SK-N-SH treated with all-trans-retinoic acid at 6 μM for 48 hours (cell line): ENCODE data around the gene ESYT2.
A peak's percentile ranks its signal among the peaks of the same experiment; 100 is the strongest.

Experiments used
- ATAC-seq: fragments of 200-7000 bp; cut with Tn5 transposase; 3 replicates; pipeline ENCODE4 v1.9.1; 2020; ENCODE audit warnings: mild to moderate bottlenecking, moderate library complexity
- ARNTL ChIP-seq: fragments of 450-650 bp; formaldehyde crosslinking; IDR thresholded peaks from 2 replicates; pipeline ENCODE4 v1.5.0; 2020; ENCODE audit warnings: low read depth, mild to moderate bottlenecking, moderate library complexity, borderline replicate concordance
- BACH2 ChIP-seq: fragments of 250-450 bp; sonication (Bioruptor Pico); IDR thresholded peaks from 2 replicates; pipeline ENCODE4 v1.9.0; 2021; ENCODE audit warnings: mild to moderate bottlenecking, borderline replicate concordance
- CREB5 ChIP-seq: fragments of 250-450 bp; sonication (Bioruptor Pico); IDR thresholded peaks from 2 replicates; pipeline ENCODE4 v1.5.1; 2020; ENCODE audit warnings: low read depth, mild to moderate bottlenecking, moderate library complexity
- CSDC2 ChIP-seq: fragments of 250-450 bp; sonication (Bioruptor Pico); IDR thresholded peaks from 2 replicates; pipeline ENCODE4 v1.5.0; 2020; ENCODE audit warnings: mild to moderate bottlenecking, moderate library complexity
- CSRNP3 ChIP-seq: fragments of 250-450 bp; sonication (Bioruptor Pico); IDR thresholded peaks from 2 replicates; pipeline ENCODE4 v1.5.1; 2021; ENCODE audit warnings: mild to moderate bottlenecking, moderate library complexity
- ESRRG ChIP-seq: fragments of 250-450 bp; sonication (Bioruptor Pico); IDR thresholded peaks from 2 replicates; pipeline ENCODE4 v1.6.1; 2021; ENCODE audit warnings: mild to moderate bottlenecking
- GLIS3 ChIP-seq: fragments of 250-450 bp; sonication (Bioruptor Pico); IDR thresholded peaks from 2 replicates; pipeline ENCODE4 v1.5.0; 2020; ENCODE audit warnings: mild to moderate bottlenecking, moderate library complexity
- ISL1 ChIP-seq: fragments of 250-450 bp; sonication (Bioruptor Pico); IDR thresholded peaks from 2 replicates; pipeline ENCODE4 v2.1.2; 2022; ENCODE audit warnings: mild to moderate bottlenecking, moderate library complexity
- OSR1 ChIP-seq: fragments of 250-450 bp; sonication (Bioruptor Pico); IDR thresholded peaks from 2 replicates; pipeline ENCODE4 v1.8.0; 2022; ENCODE audit warnings: moderate library complexity, mild to moderate bottlenecking, inconsistent platforms
- PATZ1 ChIP-seq: fragments of 250-450 bp; sonication (Bioruptor Pico); IDR thresholded peaks from 2 replicates; pipeline ENCODE4 v1.8.0; 2020; ENCODE audit warnings: mild to moderate bottlenecking, moderate library complexity, borderline replicate concordance
- POU6F1 ChIP-seq: fragments of 250-450 bp; sonication (Bioruptor Pico); IDR thresholded peaks from 2 replicates; pipeline ENCODE4 v1.8.0; 2021; ENCODE audit warnings: low read depth, mild to moderate bottlenecking, moderate library complexity, borderline replicate concordance
- RARB ChIP-seq: fragments of 250-450 bp; sonication (Bioruptor Pico); IDR thresholded peaks from 2 replicates; pipeline ENCODE4 v1.8.0; 2021; ENCODE audit warnings: mild to moderate bottlenecking, moderate library complexity
- SNAI2 ChIP-seq: fragments of 250-450 bp; sonication (Bioruptor Pico); IDR thresholded peaks from 2 replicates; pipeline ENCODE4 v1.5.0; 2020; ENCODE audit warnings: mild to moderate bottlenecking, moderate library complexity
- TCF4 ChIP-seq: fragments of 250-450 bp; sonication (Bioruptor Pico); IDR thresholded peaks from 2 replicates; pipeline ENCODE4 v1.8.0; 2021; ENCODE audit warnings: mild to moderate bottlenecking, moderate library complexity, borderline replicate concordance
- TOX ChIP-seq: fragments of 250-450 bp; sonication (Bioruptor Pico); IDR thresholded peaks from 2 replicates; pipeline ENCODE4 v1.8.0; 2021; ENCODE audit warnings: mild to moderate bottlenecking, moderate library complexity, borderline replicate concordance
- TSHZ2 ChIP-seq: fragments of 250-450 bp; sonication (Bioruptor Pico); IDR thresholded peaks from 2 replicates; pipeline ENCODE4 v1.5.0; 2020; ENCODE audit warnings: mild to moderate bottlenecking, moderate library complexity
- ZC3H10 ChIP-seq: fragments of 250-450 bp; sonication (Bioruptor Pico); IDR thresholded peaks from 2 replicates; pipeline ENCODE4 v1.5.1; 2021; ENCODE audit warnings: mild to moderate bottlenecking, moderate library complexity
- ZFP3 ChIP-seq: fragments of 250-450 bp; sonication (Bioruptor Pico); IDR thresholded peaks from 2 replicates; pipeline ENCODE4 v1.5.0; 2020; ENCODE audit warnings: mild to moderate bottlenecking, moderate library complexity
- ZNF565 ChIP-seq: fragments of 450-650 bp; formaldehyde crosslinking; conservative IDR thresholded peaks from 2 replicates; pipeline ENCODE4 v1.5.0; 2020; ENCODE audit warnings: low read depth, mild to moderate bottlenecking, moderate library complexity
- ZNF8 ChIP-seq: fragments of 450-650 bp; formaldehyde crosslinking; IDR thresholded peaks from 2 replicates; pipeline ENCODE4 v1.5.0; 2020; ENCODE audit warnings: mild to moderate bottlenecking, moderate library complexity

Gene ESYT2

GRCh38 chr7:158811461-158811860 is 17.8 kb downstream of the ESYT2 start:
- TF ChIP-seq ZNF8 (CRISPR knock-in tag) (no peak), ESRRG (CRISPR knock-in tag) (no peak), SNAI2 (CRISPR knock-in tag) (no peak), ARNTL (CRISPR knock-in tag) (no peak), RARB (CRISPR knock-in tag) (no peak), ISL1 (CRISPR knock-in tag) (no peak), POU6F1 (CRISPR knock-in tag) (no peak), GLIS3 (CRISPR knock-in tag) (no peak), CSRNP3 (CRISPR knock-in tag) (no peak)
- peak; percentile 42; the same call in 2 of the 3 replicates for ATAC-seq

GRCh38 chr7:158810846-158811245 is 18.5 kb downstream of the ESYT2 start:
- no peak for TF ChIP-seq PATZ1 (CRISPR knock-in tag)
- no peak for TF ChIP-seq ESRRG (CRISPR knock-in tag)
- no peak for TF ChIP-seq BACH2 (CRISPR knock-in tag)
- TF ChIP-seq CREB5 (CRISPR knock-in tag) = no peak
- TF ChIP-seq ZFP3 = no peak
- no peak for TF ChIP-seq TOX (CRISPR knock-in tag)
- no peak for TF ChIP-seq POU6F1 (CRISPR knock-in tag)
- TF ChIP-seq ZC3H10 = no peak
- TF ChIP-seq CSRNP3 (CRISPR knock-in tag) = no peak
- no peak for TF ChIP-seq ZNF8 (CRISPR knock-in tag)
- no peak for TF ChIP-seq OSR1
- no peak for TF ChIP-seq TSHZ2 (CRISPR knock-in tag)
- TF ChIP-seq ARNTL (CRISPR knock-in tag) = no peak
- TF ChIP-seq CSDC2 (CRISPR knock-in tag) = no peak
- no peak for TF ChIP-seq ISL1 (CRISPR knock-in tag)
- no peak for TF ChIP-seq TCF4
- TF ChIP-seq ZNF565 (CRISPR knock-in tag) = no peak
- no peak for TF ChIP-seq SNAI2 (CRISPR knock-in tag)
- TF ChIP-seq RARB (CRISPR knock-in tag) = no peak
- no peak for ATAC-seq
